Measurements from ENCODE around the gene RMND5B.

- no peak for TF ChIP-seq CTCF (IDR thresholded peaks at IDR 0.05)
- TF ChIP-seq POLR2A (IDR thresholded peaks at IDR 0.05): no peak
- TF ChIP-seq EP300 (IDR thresholded peaks at IDR 0.05): no peak
- TF ChIP-seq POLR2AphosphoS5 (IDR thresholded peaks at IDR 0.05): no peak
Measured at GRCh38 chr5:178086266-178086665, 44.5 kb upstream of the RMND5B start.

Data from stomach (tissue), 4 donors.